HepG2 (cell line): ENCODE results near the gene AK8. TPM values are rescaled to one million over a fixed set of nuclear protein-coding genes. Genes with fewer than 3 reads are reported as not detected.

Experiments
- FOXK1 ChIP-seq: sonication (generic); formaldehyde crosslinking; IDR thresholded peaks from 2 replicates; pipeline ENCODE4 v1.4.0; 2020; ENCODE audit warnings: low read depth, missing genetic modification reagents, borderline replicate concordance
- HCFC1 ChIP-seq: fragments of 150-350 bp; IDR thresholded peaks from 2 replicates; pipeline ENCODE4 v1.6.1; 2014; ENCODE audit warnings: low read depth, low read length
- KLF15 ChIP-seq: sonication (generic); formaldehyde crosslinking; IDR thresholded peaks from 2 replicates; pipeline ENCODE4 v1.8.1; 2023; ENCODE audit warnings: borderline replicate concordance, mild to moderate bottlenecking, inconsistent platforms, missing genetic modification reagents, mixed read lengths
- NR3C1 ChIP-seq: sonication (generic); formaldehyde crosslinking; IDR thresholded peaks from 2 replicates; pipeline ENCODE4 v1.4.0; 2020; ENCODE audit warnings: missing genetic modification reagents
- POGZ ChIP-seq: sonication (generic); formaldehyde crosslinking; IDR thresholded peaks from 2 replicates; pipeline ENCODE4 v1.4.0; 2020; ENCODE audit warnings: mild to moderate bottlenecking, missing genetic modification reagents
- PRPF4 ChIP-seq: fragments of 200-400 bp; formaldehyde crosslinking; IDR thresholded peaks from 2 replicates; pipeline ENCODE4 v1.6.1; 2016; ENCODE audit warnings: low read length, low read depth; ENCODE audit not compliant: poor library complexity, severe bottlenecking
- SIN3B ChIP-seq: fragments of 150-350 bp; IDR thresholded peaks from 2 replicates; pipeline ENCODE4 v1.6.1; 2014; ENCODE audit warnings: low read length
- YEATS4 ChIP-seq: sonication (generic); formaldehyde crosslinking; IDR thresholded peaks from 2 replicates; pipeline ENCODE4 v1.4.0; 2020; ENCODE audit warnings: missing genetic modification reagents, borderline replicate concordance
- ZNF446 ChIP-seq: sonication (generic); formaldehyde crosslinking; IDR thresholded peaks from 2 replicates; pipeline ENCODE4 v1.5.0; 2020; ENCODE audit warnings: mild to moderate bottlenecking, missing genetic modification reagents
- ZNF496 ChIP-seq: sonication (generic); formaldehyde crosslinking; IDR thresholded peaks from 2 replicates; pipeline ENCODE4 v1.8.1; 2023; ENCODE audit warnings: mild to moderate bottlenecking, moderate library complexity, missing genetic modification reagents; ENCODE audit not compliant: insufficient replicate concordance
- ZNF672 ChIP-seq: sonication (generic); formaldehyde crosslinking; IDR thresholded peaks from 2 replicates; pipeline ENCODE4 v1.8.1; 2022; ENCODE audit warnings: missing genetic modification reagents
- ZNF703 ChIP-seq: sonication (generic); formaldehyde crosslinking; IDR thresholded peaks from 2 replicates; pipeline ENCODE4 v1.5.1; 2020; ENCODE audit warnings: missing genetic modification reagents, mild to moderate bottlenecking, moderate library complexity, borderline replicate concordance
- polyA plus RNA-seq, 8 experiments: library from polyadenylated mRNA; depleted of rRNA in 3 of 8; stranded (reverse) in 7 of 8; unstranded in 1 of 8; fragments of >200 nt; fragmentation: Illumina TruSeq in 4 of 8; extraction: Trizol in 4 of 8; gene quantifications; 2 replicates each; pipeline versions ENCODE4 v1.2.1 to v1.2.3, GENCODE V29; 2011 to 2016; ENCODE audit warnings: low read depth in 4 of 8, missing spikeins in 1 of 8, mixed read lengths in 1 of 8; ENCODE audit not compliant: insufficient read depth in 1 of 8
- total RNA-seq, 5 experiments: library from RNA; depleted of rRNA; stranded (reverse); fragments of >200 nt; fragmentation: Illumina TruSeq; extraction: Trizol; gene quantifications; 2 replicates each; pipeline ENCODE4 v1.2.3, GENCODE V29; 2016; ENCODE audit warnings: low read depth in 1 of 5
- TF ChIP-seq, protein P1 (sequence below): IDR thresholded peaks from 2 replicates; pipeline ENCODE4 v1.6.1; 2016; ENCODE audit warnings: missing compliant biosample characterization, missing genetic modification reagents, borderline replicate concordance
- TF ChIP-seq, protein P2 (sequence below), 2 experiments: IDR thresholded peaks; 2 replicates each; pipeline ENCODE4 v1.6.1; 2011 to 2012; ENCODE audit warnings: low read length in 2 of 2, borderline replicate concordance in 1 of 2, low read depth in 1 of 2, mild to moderate bottlenecking in 1 of 2, moderate library complexity in 1 of 2
- TF ChIP-seq, protein P3 (sequence below): sonication (generic); formaldehyde crosslinking; IDR thresholded peaks from 2 replicates; pipeline ENCODE4 v1.5.1; 2020; ENCODE audit warnings: mild to moderate bottlenecking, missing genetic modification reagents, moderate library complexity
- TF ChIP-seq, protein P4 (sequence below): sonication (generic); formaldehyde crosslinking; IDR thresholded peaks from 2 replicates; pipeline ENCODE4 v1.4.0; 2020; ENCODE audit warnings: mild to moderate bottlenecking, missing genetic modification reagents

Gene AK8
- total and polyA plus RNA-seq, 2 of the 13 experiments (the other 11 are each of a cell fraction or from before 2014, with no cell fraction given), result 0.11 TPM; not detected in 1

DNA sequence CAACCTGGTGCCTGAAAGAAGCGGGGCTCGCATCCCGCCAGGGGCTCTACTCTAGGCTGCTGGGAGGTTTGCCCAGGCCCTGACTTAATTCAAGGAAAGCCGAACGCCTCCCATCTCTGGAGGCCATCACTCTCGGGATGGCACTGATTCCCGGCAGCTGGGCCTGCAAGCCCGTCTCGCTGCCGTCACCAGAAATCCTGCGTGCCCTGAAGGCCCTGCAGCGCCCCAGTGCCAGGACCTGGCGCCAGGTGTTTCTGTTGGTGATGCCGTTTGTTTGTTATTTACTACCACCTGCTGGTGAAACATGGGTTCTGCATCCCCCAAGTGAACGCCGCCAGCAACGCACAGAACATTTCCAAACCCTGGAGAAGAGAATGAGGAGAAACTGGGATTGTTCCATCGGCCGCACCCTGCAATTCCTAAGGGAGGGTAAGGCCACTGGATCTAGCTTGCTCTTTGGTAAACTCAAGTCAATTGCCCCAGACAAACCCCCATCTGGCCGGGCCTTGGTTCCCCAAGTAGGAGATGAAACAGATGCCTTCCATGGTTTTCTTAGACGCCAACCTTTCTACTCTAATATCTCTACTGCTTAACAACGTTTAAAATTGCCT, 77.9 kb downstream of the AK8 start (continued):
- TF ChIP-seq, protein P1, sequence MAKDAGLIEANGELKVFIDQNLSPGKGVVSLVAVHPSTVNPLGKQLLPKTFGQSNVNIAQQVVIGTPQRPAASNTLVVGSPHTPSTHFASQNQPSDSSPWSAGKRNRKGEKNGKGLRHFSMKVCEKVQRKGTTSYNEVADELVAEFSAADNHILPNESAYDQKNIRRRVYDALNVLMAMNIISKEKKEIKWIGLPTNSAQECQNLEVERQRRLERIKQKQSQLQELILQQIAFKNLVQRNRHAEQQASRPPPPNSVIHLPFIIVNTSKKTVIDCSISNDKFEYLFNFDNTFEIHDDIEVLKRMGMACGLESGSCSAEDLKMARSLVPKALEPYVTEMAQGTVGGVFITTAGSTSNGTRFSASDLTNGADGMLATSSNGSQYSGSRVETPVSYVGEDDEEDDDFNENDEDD (CRISPR knock-in tag), result peak; percentile 4; the same call in 1 of the 2 replicates
- no peak for TF ChIP-seq NR3C1 (CRISPR knock-in tag)
- no peak for TF ChIP-seq ZNF703
- TF ChIP-seq, protein P2, sequence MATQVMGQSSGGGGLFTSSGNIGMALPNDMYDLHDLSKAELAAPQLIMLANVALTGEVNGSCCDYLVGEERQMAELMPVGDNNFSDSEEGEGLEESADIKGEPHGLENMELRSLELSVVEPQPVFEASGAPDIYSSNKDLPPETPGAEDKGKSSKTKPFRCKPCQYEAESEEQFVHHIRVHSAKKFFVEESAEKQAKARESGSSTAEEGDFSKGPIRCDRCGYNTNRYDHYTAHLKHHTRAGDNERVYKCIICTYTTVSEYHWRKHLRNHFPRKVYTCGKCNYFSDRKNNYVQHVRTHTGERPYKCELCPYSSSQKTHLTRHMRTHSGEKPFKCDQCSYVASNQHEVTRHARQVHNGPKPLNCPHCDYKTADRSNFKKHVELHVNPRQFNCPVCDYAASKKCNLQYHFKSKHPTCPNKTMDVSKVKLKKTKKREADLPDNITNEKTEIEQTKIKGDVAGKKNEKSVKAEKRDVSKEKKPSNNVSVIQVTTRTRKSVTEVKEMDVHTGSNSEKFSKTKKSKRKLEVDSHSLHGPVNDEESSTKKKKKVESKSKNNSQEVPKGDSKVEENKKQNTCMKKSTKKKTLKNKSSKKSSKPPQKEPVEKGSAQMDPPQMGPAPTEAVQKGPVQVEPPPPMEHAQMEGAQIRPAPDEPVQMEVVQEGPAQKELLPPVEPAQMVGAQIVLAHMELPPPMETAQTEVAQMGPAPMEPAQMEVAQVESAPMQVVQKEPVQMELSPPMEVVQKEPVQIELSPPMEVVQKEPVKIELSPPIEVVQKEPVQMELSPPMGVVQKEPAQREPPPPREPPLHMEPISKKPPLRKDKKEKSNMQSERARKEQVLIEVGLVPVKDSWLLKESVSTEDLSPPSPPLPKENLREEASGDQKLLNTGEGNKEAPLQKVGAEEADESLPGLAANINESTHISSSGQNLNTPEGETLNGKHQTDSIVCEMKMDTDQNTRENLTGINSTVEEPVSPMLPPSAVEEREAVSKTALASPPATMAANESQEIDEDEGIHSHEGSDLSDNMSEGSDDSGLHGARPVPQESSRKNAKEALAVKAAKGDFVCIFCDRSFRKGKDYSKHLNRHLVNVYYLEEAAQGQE (IDR thresholded peaks at IDR 0.05; ENCODE audit: borderline replicate concordance in 1 of 2, low read depth in 1 of 2, low read length in 2 of 2), result no peak
- TF ChIP-seq ZNF672 (CRISPR knock-in tag), result no peak
- TF ChIP-seq KLF15 (CRISPR knock-in tag), result no peak
- peak; percentile 16; the same call in 1 of the 2 replicates for TF ChIP-seq FOXK1 (CRISPR knock-in tag)
- TF ChIP-seq ZNF496 (CRISPR knock-in tag), result no peak
- no peak for TF ChIP-seq ZNF446 (CRISPR knock-in tag)
- no peak for TF ChIP-seq HCFC1
- no peak for TF ChIP-seq POGZ (CRISPR knock-in tag)
- no peak for TF ChIP-seq SIN3B
- TF ChIP-seq, protein P3, sequence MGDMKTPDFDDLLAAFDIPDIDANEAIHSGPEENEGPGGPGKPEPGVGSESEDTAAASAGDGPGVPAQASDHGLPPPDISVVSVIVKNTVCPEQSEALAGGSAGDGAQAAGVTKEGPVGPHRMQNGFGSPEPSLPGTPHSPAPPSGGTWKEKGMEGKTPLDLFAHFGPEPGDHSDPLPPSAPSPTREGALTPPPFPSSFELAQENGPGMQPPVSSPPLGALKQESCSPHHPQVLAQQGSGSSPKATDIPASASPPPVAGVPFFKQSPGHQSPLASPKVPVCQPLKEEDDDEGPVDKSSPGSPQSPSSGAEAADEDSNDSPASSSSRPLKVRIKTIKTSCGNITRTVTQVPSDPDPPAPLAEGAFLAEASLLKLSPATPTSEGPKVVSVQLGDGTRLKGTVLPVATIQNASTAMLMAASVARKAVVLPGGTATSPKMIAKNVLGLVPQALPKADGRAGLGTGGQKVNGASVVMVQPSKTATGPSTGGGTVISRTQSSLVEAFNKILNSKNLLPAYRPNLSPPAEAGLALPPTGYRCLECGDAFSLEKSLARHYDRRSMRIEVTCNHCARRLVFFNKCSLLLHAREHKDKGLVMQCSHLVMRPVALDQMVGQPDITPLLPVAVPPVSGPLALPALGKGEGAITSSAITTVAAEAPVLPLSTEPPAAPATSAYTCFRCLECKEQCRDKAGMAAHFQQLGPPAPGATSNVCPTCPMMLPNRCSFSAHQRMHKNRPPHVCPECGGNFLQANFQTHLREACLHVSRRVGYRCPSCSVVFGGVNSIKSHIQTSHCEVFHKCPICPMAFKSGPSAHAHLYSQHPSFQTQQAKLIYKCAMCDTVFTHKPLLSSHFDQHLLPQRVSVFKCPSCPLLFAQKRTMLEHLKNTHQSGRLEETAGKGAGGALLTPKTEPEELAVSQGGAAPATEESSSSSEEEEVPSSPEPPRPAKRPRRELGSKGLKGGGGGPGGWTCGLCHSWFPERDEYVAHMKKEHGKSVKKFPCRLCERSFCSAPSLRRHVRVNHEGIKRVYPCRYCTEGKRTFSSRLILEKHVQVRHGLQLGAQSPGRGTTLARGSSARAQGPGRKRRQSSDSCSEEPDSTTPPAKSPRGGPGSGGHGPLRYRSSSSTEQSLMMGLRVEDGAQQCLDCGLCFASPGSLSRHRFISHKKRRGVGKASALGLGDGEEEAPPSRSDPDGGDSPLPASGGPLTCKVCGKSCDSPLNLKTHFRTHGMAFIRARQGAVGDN (CRISPR knock-in tag), result peak; percentile 20; the same call in 1 of the 2 replicates
- TF ChIP-seq, protein P4, sequence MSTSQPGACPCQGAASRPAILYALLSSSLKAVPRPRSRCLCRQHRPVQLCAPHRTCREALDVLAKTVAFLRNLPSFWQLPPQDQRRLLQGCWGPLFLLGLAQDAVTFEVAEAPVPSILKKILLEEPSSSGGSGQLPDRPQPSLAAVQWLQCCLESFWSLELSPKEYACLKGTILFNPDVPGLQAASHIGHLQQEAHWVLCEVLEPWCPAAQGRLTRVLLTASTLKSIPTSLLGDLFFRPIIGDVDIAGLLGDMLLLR, result no peak
- no peak for TF ChIP-seq YEATS4 (CRISPR knock-in tag)
- no peak for TF ChIP-seq PRPF4
